Forelimb muscle (tissue), 1 donor: ENCODE data around the gene SCYGR4. TPM values are rescaled to one million over a fixed set of nuclear protein-coding genes. Genes with fewer than 3 reads are reported as not detected.
"Not testable (repeated sequence)": the region's sequence is repeated elsewhere in the genome, so short reads cannot be mapped to it uniquely, and the experiment has no call there.

Source experiments
- DNase-seq: peaks from one replicate; pipeline ENCODE4 v3.0.0-alpha.2; 2013; ENCODE audit warnings: low read depth
- polyA plus RNA-seq: library from polyadenylated mRNA; unstranded; fragments of 120-200 nt; gene quantifications from one replicate; pipeline ENCODE4 v1.2.1, GENCODE V29; 2013; ENCODE audit not compliant: insufficient read length

The SCYGR4 gene
- not detected for polyA plus RNA-seq

DNA sequence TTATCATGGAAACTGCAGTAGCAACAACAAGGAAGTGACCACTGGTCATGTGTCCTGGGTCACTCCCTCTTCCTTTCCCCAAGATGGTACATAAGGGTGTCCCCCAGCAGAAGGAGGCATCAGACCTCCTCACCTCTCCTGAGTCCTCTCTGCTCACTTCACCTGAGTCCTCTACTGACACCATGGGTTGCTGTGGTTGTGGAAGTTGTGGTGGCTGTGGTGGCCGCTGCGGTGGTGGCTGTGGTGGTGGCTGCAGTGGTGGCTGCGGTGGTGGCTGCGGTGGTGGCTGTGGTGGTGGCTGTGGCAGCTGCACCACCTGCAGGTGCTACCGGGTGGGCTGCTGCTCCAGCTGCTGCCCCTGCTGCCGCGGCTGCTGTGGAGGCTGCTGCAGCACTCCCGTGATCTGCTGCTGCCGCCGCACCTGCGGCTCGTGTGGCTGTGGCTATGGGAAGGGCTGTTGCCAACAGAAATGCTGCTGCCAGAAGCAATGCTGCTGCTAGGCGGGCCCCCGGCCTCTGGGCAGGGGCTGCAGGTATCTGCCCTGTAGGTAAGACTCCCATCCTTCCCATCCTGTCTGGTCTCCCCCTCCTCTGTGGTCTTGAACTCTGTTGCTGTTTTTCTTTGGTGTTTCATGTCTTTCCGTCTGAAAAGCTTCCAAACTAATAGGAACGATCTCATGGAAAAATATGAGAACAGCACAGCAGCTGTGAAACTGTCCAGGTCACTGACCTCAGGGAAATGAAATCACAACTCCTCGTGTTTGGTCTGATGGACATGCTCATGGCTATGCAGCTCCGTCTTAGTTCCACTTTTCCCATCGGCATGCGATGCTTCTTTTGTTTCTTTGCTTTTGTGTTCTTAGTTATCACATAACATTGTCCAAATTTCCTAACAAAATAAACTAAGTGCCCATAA is at the start of gene SCYGR4:
TSS of gene SCYGR4 (plus strand) at position 183 of the 915 bp plus-strand sequence. CDS start at position 183, 0 bp downstream.
- peak; percentile 65 for DNase-seq

- no peak for DNase-seq
Observed at GRCh38 chr2:227568852-227569169, 48.5 kb upstream of the SCYGR4 start.

DNA sequence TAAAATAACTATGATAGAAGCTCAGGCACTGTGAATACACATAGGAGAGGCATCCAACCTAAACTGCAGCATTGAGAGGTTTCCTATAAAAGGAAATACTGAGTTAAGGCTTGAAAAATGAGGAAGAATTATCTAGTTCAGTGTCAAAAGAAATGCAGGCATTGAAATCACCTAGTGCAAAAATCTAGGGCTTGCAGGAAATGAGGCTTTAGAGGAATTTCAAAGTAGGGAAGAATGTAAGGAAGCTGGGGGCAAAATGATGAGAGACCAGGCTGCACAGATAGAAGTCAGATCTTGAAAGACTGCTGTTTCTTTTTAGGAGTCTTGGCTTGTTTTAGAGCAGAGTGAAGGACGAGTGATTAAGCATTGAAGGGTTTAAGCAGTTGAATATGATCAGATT is 46.7 kb upstream of the SCYGR4 start:
- DNase-seq, result no peak

DNA sequence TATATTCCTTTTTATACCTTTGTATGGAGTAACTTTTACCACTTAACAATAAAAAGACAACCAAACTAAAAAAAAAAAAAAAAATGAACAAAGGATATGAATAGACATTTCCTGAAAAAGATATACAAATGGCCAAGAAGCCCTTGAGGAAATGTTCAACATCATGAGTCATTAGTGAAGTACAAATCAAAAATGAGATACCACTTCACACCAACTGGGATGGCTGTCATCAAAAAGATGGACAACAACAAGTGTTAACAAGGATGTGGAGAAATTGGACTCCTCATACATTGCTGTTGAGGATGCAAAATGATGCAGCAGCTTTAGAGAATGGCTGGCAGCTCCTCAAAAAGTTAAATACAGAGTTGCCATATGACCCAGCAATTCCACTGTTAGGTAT is 41.2 kb upstream of the SCYGR4 start:
- no peak for DNase-seq

DNA sequence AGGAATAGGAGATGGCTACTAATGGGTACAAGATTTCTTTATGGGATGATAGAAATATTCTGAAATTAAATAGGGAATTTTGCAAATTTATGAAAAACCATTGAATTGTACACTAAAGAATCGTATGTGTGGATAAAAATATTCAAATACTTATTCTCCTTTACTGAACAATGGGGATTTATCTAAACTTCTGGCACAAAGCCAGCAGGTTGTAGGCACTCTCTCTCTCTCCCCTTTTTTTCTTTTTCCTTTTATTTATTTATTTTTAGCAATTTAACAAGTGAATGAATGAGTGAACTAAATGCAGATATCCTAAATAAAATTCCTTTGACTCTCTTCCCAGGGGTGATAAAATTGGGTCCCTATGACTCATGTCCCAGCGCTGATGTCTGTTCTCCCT is 40.5 kb upstream of the SCYGR4 start:
- DNase-seq, result no peak

DNA sequence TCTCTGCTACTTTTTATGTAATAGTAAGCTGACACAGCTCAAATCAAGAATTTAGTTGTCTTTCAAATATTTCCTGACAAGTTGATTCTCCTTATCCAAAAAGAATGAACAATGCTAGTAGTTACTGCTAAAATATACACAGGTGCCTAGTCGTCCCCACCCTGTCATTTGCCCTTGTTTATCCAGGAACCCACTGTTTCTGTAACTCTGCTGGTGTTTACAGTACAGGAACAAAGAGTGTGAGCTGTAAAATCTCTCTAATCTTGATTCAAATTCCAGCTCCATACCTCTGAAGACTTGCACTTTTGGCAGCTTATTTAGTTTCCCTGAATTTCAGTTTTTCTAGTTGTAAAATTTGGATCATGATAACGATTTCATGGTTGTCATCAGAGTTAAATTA is 39.7 kb upstream of the SCYGR4 start:
- DNase-seq, result no peak

DNA sequence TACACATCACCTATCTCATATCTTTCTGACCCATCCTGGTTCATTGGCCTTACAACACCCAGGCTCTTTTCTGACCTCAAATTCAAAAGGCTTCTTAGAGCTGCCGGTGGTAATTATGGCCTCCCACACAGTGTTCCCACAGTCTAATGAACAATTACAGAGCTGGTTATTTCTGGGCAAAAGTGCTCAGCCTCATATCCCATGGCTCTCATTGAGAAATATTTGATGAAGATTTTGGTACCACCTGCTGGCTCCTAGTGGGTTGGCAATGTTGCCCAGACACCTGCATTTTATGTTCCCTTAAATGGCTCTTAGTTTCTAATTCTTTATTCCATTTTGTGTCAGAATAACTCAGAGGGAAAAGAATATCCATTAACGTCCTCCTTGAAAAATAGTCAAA is 38.7 kb upstream of the SCYGR4 start:
- no peak for DNase-seq

GRCh38 chr2:227579791-227580190 is 37.5 kb upstream of the SCYGR4 start:
- DNase-seq, result no peak

DNA sequence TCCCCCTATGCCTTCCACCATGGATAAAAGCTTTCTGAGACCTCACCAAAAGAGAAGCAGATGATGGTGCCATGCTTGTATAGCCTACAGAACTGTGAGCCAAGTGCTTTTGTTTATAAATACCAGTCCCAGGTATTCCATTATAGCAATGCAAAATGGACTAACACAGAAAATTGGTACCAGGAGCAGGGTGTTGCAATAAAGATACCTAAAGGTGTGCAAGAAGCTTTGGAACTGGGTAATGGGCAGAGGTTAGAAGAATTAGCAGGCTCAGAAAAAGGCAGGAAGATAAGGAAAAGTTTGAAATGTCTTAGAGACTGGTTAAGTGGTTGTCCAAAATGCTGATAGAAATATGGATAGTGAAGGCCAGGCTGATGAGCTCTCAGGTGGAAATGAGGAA is 34.9 kb upstream of the SCYGR4 start:
- no peak for DNase-seq

DNA sequence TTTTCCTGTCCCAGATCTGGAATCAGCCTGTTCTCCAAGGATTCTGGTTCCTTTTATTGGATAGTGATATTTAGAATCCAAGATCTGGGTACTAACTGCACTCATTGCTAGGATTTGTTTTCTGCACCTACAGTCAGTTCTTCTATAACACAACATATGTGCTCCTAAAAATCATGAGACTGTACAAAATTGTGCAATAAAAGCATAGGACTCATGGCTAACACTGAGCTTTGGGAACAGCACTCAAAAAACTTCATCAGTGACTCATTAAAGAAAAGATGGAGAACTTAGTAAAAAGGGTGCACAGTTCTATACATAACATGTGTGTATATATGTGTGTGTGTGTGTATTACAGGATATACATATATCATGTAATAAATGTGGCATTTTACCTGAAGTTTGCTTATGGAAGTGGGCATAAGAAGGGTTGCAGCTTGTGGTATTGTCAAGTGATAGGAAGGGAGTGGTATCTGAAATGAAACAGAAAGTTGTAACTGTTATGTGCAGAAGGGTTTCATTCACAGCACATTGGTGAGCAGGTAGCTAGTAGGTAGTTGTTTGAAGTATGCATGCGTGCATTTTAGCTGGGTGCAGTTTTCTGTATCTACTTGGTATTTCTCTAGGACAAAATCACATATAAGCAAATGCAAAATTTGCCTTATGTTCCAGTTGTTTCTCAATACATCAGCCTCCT is 24.5 kb upstream of the SCYGR4 start:
- DNase-seq, result no peak

GRCh38 chr2:227595797-227596196 is 21.5 kb upstream of the SCYGR4 start:
- DNase-seq, result no peak

GRCh38 chr2:227597036-227597435 is 20.3 kb upstream of the SCYGR4 start:
- DNase-seq, result peak; percentile 24

DNA sequence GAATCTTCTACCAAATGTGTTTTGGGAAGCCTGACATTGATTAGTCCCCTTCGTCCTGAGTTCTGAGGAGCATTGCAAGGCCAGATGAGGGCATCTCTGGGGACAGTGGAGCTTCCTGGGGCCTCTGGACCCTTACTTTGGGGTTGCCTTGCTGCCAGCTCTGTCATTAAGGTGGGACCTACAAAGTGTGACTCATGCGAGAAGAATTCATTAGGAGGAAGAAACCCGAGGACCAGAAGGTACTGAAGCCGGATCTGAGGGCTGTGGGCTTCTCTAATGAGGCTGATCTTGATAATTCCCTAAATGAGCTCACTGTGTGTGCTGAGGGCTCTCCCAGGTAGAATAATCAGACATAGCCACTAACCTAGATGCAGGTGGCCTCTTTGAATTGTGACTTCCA is 19.3 kb upstream of the SCYGR4 start:
- DNase-seq, result no peak

- DNase-seq, result not testable (repeated sequence)
Observed at GRCh38 chr2:227598835-227599503, 18.3 kb upstream of the SCYGR4 start, which contains the start of gene SCYGR2. Gene SCYGR2 (plus strand): TSS chr2:227598893. CDS start chr2:227598893, 0 bp downstream.

DNA sequence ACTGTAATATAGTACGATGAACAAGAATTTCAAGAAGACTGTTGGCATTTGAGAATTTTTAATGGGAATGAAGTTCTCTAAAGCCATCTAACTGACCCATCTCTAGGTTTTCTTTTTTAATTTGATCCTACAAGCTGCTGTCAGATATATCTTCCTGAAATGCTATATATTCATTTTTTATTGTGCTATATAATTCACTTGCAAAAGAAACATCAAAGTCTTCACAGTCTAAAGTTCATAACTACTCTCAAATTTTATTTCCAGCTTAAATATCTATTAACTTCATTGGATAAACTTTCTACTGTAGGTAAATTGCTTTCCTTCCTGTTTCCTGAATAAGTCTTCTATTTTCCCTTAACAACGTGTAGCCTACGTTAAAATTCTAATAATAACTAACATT is 14.9 kb upstream of the SCYGR4 start:
- DNase-seq, result no peak

- DNase-seq, result no peak
Observed at GRCh38 chr2:227606476-227606875, 10.8 kb upstream of the SCYGR4 start.

- no peak for DNase-seq
Observed at GRCh38 chr2:227607941-227608340, 9.4 kb upstream of the SCYGR4 start.

GRCh38 chr2:227608561-227609338 is 8.5 kb upstream of the SCYGR4 start:
- peak; percentile 20 for DNase-seq

- no peak for DNase-seq
Observed at GRCh38 chr2:227610123-227610522, 7.2 kb upstream of the SCYGR4 start.

DNA sequence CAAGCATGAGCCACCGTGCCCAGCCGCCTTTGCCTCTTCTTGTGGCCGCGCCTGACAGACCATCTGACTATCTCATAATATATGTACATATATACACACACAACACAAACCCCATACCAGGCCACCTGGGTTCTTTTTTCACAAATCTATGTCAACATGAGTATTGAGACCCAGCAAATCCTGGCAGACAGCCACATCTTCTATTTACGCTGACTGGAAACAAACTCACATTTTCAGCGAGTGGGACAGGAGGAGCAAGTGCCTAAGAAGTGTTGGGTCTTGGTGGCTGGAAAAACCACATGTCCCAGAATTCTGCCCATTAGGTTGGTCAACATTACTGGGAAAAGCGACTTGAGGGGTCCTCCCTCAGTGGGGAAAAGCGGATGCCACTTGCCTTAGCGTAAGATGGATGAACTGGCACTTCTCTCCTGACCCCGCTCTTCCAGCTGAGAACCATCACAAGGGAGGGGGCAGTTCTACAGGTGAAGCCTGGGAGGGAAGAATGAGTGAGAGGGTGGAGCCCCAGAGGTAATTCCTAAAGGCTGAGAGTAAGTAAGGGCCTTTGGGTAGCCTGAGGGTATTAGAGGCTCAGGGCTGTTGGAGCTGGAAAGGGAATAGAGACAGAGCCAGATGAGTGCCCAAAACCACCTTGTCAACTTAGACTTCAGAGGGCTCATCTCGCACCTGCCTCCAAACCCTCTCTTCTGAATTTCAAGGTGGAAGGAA is 4.6 kb upstream of the SCYGR4 start:
- no peak for DNase-seq

GRCh38 chr2:227613272-227613660 is 4.0 kb upstream of the SCYGR4 start:
- DNase-seq, result no peak
